Measurements from ENCODE around the gene CD4. TPM values are rescaled to one million over a fixed set of nuclear protein-coding genes. Genes with fewer than 3 reads are reported as not detected.

Gene CD4
- total RNA-seq, 1 donor from 2014 or later: 0.75 TPM

DNA sequence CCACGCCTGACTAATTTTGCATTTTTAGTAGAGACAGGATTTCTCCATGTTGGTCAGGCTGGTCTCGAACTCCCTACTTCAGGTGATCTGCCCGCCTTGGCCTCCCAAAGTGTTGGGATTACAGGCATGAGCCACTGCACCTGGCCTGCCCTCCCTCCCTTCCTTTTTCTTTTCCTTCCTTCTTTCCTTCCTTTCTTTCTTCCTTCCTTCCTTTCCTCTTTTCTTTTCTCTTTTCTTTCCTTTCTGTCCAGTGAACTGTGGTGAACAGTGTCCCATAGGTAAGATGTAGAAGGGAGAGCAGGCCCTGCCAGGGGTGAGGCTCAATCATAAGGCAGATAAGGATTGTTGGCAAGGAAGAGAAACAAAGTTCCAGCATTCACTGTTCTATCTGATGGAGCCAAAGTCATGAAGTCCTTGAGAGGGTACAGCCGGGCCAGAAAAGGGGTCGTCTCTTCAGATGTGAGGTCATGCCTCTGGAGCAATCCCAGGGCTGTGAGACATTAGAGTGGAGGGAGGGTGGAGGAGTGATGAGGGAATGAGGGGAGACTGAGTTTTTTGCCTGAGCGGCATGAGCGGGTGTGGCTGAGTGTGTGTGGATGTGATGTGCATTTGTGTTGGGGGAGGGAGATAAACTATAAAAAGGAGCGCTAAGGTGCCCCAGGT, 32.2 kb upstream of the CD4 start:
- DNase-seq (ENCODE audit: low read depth): no peak
- TF ChIP-seq, protein P1, sequence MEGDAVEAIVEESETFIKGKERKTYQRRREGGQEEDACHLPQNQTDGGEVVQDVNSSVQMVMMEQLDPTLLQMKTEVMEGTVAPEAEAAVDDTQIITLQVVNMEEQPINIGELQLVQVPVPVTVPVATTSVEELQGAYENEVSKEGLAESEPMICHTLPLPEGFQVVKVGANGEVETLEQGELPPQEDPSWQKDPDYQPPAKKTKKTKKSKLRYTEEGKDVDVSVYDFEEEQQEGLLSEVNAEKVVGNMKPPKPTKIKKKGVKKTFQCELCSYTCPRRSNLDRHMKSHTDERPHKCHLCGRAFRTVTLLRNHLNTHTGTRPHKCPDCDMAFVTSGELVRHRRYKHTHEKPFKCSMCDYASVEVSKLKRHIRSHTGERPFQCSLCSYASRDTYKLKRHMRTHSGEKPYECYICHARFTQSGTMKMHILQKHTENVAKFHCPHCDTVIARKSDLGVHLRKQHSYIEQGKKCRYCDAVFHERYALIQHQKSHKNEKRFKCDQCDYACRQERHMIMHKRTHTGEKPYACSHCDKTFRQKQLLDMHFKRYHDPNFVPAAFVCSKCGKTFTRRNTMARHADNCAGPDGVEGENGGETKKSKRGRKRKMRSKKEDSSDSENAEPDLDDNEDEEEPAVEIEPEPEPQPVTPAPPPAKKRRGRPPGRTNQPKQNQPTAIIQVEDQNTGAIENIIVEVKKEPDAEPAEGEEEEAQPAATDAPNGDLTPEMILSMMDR (conservative IDR thresholded peaks at IDR 0.05; ENCODE audit: low read depth, low read length): no peak
- H3K4me3 ChIP-seq (ENCODE audit: low read depth, low read length): no peak overlapping the region

DNA sequence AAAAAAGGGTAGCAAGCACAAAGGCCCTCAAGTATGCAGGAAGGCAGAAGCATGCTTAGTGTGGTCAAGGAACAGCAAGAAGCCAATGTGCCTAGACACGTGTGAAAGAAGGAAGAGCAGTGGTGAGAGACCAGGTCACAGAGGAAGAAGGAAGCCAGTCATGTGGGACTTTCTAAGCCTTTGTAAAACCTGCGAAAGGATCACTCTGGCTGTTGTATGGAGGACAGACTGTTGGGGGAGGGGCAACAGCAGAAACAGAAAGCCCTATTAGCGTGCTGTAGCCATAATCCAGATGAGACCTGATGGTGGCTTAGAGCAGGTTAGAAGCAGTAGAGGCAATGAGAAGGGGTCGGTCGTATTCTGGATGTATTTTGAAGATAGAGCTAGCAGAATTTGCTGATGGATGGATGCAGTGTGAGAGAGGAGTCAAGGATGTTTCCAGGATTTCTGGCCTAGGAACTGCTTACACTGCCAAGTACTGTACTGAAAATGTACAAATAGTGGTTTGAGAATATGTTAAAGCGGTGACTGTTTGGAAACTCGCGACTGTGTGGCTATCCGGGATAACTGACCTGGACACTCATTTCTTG, 30.7 kb upstream of the CD4 start:
- TF ChIP-seq, protein P1 (conservative IDR thresholded peaks at IDR 0.05; ENCODE audit: low read depth, low read length): no peak
- no peak for DNase-seq (ENCODE audit: low read depth)
- no peak overlapping the region for H3K4me3 ChIP-seq (ENCODE audit: low read depth, low read length)

- DNase-seq (ENCODE audit: low read depth): no peak
- H3K4me3 ChIP-seq (ENCODE audit: low read depth, low read length): no peak overlapping the region
- TF ChIP-seq, protein P1 (conservative IDR thresholded peaks at IDR 0.05; ENCODE audit: low read depth, low read length): no peak
Measured at GRCh38 chr12:6759741-6760140, 29.6 kb upstream of the CD4 start.

DNA sequence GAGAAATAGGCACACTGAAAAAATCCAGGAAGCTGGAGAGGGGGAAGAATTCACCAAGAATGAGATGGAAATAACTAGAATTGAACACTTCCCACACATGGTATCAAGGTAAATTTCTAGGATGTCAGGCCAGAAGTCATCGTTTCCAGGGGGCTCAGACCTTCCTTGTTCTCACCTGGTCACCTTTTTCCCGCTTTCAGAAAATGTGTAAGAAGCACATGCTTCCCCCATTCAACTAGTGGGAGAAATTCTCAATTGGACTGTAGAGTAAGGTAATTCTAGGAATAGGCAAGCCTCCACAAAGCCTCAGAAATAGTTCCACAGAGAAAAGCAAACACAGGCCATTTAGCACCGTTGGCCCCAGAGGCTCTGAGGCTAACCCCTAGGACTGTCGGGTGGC, 25.9 kb upstream of the CD4 start:
- no peak overlapping the region for H3K4me3 ChIP-seq (ENCODE audit: low read depth, low read length)
- TF ChIP-seq, protein P1 (conservative IDR thresholded peaks at IDR 0.05; ENCODE audit: low read depth, low read length): no peak
- DNase-seq (ENCODE audit: low read depth): no peak

- TF ChIP-seq, protein P1 (conservative IDR thresholded peaks at IDR 0.05; ENCODE audit: low read depth, low read length): no peak
- DNase-seq (ENCODE audit: low read depth): peak; percentile 86
- H3K4me3 ChIP-seq (ENCODE audit: low read depth, low read length): peak overlapping the region; percentile 45
Measured at GRCh38 chr12:6764011-6764828, 25.1 kb upstream of the CD4 start.

DNA sequence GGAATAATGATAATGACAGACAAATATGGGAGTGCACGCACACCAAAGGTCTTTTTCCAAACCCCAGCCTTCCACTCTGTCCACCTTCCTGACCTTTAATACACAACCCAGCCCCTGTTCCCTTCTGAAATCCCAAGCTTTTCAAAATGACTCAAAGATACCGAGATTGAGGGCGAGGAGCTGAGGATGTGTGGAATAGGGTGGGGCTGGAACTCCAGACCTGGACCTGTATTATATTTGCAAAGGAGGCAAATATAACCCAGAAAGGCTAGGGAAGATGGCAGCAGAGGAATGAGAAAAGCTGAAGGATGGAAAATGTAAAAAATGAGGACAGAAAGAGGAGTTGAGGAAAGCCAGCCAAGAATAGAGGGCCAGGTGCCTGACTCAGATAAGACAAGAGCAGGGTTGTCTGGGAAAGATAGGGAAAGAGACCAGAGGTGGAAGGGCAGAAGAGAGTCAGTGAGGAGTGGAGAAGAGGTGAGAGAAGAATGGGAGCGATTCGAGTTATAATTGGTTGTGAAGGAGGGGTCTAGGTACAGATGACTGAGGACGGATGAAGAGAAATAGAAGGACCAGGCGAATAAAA, 24.2 kb upstream of the CD4 start:
- no peak for DNase-seq (ENCODE audit: low read depth)
- peak overlapping the region; percentile 92 for H3K4me3 ChIP-seq (ENCODE audit: low read depth, low read length)
- TF ChIP-seq, protein P1 (conservative IDR thresholded peaks at IDR 0.05; ENCODE audit: low read depth, low read length): no peak

All from epithelial cell of proximal tubule (primary cell).